Anterior cingulate cortex (tissue), 58 donors: ENCODE measurements around the gene PPM1J.
A peak's percentile ranks its signal among the peaks of the same experiment; 100 is the strongest.
"Not testable (repeated sequence)": the region's sequence is repeated elsewhere in the genome, so short reads cannot be mapped to it uniquely, and the experiment has no call there.

Experiments used
- DNase-seq, 58 donors: peaks; one replicate each; lab custom pipeline; 2025; lab: John Stamatoyannopoulos, UW

PPM1J gene, protein sequence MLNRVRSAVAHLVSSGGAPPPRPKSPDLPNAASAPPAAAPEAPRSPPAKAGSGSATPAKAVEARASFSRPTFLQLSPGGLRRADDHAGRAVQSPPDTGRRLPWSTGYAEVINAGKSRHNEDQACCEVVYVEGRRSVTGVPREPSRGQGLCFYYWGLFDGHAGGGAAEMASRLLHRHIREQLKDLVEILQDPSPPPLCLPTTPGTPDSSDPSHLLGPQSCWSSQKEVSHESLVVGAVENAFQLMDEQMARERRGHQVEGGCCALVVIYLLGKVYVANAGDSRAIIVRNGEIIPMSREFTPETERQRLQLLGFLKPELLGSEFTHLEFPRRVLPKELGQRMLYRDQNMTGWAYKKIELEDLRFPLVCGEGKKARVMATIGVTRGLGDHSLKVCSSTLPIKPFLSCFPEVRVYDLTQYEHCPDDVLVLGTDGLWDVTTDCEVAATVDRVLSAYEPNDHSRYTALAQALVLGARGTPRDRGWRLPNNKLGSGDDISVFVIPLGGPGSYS

DNA sequence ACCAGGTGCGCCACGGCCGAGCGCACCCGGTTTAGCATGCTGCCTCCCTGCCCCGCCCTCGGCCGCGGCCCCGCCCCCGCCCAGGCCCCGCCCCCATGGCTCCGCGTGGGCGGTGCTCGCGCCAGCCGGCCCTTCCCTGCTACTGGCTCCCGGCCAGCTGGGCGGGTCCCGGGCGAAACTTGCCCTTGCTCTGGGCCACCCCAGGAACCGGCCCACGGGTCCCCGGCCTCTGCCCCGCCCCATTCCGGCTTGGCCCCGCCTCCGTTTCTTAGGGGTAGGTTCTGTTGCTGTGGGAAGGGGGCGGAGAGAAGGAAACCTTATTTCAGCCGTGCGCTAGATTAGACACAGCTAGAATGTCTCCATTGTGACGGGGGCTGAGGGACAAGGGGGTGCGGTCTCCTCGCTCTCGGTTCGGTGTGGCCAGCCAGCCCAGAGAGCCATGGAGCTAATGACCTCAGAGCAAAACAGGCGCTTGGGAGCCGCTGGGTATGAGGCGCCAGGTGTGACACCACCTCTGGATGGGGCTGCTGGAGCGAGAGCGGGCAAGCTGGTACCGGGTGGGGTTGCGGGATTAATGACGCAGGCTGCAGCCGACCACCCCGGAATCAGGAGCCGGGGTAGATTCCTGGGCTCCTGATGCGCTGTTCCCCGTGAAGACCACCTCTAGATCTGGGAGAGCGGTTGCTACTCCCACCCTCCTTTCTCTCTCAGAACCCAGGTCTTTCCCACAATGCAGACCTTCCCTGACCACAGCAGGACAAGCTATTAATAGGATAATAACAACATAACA is at the start of gene PPM1J:
PPM1J (minus strand) TSS at position 69 of the 790 bp plus-strand sequence; CDS start at position 38, 31 bp downstream.
- DNase-seq: peak in 54 of 58 donors; percentile 26 to 91 (median 72)

DNA sequence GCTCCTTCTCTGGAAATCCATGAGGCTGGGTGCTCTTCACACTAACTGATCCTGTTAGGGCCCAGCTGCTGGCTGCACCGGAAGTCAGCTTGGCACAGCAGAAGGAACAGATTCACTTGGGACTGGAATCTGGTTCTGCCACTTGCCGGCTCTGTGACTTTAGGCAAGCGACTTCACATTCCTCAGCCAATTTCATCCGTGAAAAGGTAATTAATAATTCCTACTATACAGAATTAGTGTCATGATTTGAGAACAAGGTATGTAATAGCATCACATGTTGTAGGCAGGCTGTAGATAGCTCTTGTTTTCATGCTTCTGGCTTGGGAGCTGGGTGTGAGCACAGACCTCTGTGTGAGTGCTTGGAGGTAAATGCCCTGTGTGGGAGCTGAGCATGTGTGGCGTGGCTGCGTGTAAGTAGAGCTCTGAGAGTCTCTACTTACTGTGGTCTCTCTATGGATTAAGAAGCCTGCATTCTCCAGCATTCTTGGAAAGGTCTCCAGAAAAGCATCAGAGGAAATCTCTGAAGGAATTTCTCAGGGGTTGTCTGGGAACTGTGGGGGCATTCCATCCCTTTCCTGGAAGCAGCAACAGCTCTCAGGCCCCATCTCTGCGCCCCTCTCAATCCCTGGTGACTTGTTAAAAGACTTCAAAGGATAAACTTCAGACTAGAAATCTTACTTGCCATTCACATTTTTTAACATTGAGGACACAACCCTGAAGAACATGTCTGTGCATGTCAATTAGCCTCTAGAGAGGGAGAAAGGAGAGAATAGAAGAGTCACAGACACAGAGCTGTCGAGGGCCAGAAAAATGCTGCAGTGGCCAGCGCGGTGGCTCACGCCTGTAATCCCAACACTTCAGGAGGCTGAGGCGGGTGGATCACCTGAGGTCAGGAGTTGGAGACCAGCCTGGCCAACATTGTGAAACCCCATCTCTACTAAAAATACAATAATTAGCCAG is 47.7 kb upstream of the PPM1J start:
- no peak for DNase-seq

DNA sequence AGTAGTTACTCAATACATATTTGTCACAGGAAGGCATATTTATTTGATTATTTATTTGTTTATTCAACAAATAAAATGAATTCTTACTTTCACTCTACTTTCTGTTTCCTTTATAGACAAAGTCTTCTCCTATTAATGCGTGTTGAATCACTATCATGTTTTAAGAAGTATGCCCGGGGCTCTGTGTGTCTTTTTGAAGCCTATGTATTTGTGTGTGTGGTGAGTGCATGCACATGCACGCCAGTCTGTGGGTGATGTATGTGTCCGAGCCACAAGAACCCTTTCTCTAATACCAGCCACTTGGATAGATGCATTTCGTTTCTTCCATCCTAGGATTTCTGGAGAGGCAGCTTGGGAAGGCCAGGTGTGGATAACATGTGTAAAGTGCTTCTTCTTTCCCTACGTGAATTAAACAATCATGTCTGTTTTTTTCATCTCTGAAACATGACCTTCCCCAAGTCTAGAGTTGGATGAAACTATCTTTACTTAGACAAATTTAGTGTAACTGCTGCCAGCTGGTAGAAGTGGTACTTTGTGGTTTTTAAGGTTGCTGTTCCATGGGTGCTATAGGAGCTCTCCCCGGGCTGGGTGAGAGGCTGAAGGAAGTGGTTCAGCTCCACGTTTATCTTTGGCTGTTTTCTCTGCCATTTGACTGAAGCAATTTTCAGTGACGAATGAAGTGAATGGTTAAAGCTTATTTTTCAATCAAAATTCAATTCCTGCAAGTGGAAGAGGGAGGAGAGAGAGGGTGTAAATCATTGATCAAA is 46.8 kb upstream of the PPM1J start:
- DNase-seq: no peak

DNA sequence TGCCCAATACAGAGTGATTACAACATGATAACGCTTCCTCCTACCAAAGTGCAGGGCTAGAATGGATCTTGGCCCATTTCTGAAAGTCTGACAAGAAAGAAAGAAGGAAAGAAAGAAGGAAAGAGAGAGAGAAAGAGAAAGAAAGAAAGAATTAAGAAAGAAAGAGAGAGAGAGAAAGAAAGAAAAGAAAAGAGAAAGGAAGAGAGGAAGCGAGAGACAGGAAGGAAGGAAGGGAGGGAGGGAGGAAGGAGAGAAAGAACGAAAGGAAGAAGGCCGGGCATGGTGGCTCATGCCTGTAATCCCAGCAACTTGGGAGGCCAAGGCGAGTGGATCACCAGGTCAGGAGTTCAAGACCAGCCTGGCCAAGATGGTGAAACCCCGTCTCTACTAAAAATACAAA is 44.1 kb upstream of the PPM1J start:
- no peak for DNase-seq

DNA sequence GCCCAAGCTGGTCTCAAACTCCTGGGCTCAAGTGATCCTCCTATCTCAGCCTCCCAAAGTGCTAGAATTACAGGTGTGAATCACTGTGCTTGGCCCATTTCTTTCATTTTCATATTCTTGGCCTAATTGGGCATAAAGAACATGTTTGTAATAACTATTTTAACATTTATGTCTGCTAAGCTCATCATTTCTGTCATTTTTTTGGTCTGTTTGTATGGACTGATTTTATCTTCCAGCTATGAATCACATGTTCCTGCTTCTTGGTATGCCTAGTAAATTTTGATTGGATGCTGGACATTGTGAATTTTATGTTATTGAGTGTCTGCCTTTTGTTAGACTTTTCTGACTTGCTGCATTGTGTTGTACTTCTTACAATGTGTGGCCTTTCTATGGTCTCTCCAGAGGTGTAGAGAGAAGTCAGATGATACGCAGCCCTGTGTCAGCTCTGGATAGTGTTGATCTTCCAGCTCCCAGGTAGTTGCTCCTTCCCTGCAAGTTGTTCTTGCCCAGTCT is 39.0 kb upstream of the PPM1J start:
- no peak for DNase-seq

DNA sequence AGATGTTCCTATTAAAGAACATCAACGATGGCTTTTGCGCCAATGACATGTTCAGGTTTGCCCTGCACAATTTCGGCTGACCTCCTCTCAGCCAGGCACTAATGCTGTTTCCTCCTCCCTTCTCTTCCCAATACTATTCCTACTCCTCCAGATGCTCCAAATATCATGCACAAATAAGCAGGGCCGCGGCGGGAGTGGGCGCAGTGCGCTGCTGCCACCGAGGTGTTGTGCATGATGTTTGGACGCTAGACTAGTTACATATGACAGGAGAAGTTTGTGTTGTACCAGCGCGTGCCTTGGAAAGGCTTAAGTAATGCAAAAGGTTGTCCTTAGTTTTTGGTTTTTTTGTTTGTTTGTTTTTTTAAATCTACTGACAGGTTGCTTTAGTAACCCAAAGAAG is 33.3 kb upstream of the PPM1J start:
- no peak for DNase-seq

DNA sequence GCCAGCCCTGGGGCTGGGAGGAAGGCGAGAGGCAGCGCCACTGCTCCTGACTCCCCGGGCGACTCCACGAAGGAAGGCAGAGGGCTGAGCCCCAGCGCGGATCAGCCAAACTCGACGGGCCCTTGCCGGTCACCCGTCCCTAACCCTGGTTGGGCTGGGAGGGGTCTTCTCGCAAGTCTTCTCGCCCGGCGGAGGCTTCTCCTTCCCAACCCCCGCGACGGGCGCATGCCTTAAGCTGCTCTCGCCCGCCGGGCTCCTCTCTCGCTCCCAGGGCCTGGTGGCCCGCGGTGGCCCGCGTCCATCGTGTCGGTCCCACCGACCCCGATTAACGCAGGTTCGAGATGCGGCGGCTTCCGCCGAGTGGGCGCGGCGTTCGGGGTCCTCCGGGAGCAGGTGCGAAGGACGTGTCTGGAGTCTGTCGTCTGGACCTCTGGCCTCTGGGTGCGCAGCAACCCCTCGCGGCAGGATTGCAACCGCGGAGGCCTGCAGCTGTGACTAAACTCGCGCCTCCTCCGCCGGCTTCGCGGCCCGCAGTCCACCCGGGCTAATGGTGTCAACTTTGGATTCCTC is 29.0 kb upstream of the PPM1J start:
- peak in 1 of 58 donors; percentile 1 for DNase-seq

DNA sequence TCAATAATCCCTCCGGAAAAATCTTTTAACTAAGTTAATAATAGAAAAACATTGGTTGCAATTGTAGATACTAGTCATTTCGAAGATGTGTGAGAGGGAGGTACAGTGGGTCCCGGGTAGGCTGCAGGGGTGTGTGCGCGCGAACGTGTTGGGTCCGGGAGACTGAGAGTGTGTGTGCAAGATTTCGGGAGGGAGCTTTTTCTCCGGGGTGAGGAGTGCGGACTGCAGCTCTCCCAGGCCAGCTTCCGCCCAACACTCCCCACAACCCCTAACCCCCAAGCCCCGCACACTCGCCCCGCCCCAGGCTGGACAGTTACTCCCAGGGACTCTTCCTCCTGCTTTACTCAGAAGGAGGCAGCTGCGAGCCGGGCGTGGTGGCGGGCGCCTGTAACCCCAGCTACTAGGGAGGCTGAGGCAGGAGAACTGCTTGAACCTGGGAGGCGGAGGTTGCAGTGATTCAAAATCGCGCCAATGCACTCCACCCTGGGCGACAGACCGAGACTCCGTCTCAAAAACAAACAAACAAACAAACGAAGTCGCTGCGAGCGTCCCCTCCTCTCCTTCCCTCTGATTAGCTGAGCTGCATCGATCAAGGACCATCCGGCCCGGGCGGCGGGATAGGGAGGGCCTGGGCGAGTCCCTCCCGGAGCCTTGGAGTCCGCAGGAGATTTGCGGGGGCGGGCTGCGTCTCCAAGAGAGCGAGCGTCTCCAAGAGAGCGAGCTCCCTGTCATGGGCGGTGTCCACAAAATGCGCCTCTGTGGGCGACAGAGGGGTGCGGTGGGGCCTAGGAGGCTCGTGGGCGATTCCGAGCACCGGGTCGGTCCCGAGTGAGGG is 28.3 kb upstream of the PPM1J start:
- no peak for DNase-seq

DNA sequence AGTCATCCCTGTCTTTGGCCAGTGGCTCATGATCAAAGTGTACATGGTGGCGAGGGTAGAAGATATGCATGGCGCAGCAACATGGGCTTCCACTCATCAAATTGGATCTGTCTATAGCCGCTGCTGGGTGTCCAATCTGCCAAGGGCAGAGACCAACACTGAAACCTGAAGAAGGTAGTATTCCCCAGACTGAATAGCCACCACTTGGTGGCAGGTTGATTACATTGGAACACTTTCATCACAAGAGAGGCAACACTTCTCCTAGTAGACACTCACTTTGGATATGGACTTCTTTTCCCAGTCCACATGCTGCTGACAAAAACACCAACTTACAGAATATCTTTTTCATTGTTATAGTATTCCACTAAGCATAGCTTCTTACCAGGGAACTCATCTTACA is 22.4 kb upstream of the PPM1J start:
- DNase-seq: no peak

DNA sequence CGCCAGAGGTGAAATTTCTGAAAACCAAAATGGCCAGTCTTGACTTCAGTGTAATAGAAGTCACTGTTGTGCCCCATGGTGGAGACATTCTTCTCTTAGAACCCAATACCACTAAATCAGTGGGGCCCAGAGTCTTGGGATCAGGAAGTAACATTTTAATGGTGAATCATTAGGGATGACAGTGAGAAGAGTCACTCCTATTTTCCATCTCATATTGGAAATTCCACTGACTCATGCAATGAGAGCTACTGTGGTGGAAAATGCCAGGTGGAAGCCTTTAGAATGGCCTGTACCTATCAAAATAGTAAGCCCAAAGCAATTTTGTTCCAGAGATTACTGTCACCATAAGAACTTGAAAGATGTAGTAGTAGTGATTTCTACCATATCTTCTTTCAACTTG is 20.6 kb upstream of the PPM1J start:
- no peak for DNase-seq

DNA sequence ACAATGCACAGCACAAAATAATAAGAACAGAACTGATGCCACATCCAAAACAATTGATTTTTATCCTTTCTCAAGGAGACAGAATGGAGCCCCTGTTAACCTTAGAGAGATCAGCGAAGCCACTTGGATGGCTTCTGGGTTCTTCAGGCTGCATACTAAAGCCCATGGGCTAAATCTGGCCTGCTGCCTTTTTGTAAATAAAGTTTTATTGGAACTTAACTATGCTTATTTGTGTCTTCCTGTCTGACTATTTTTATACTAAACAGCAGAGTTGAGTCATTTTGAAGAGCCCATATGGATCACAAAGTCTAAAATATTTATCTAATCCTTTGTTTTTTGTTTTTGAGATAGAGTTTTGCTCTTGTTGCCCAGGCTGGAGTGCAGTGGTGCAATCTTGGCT is 16.3 kb upstream of the PPM1J start:
- no peak for DNase-seq

DNA sequence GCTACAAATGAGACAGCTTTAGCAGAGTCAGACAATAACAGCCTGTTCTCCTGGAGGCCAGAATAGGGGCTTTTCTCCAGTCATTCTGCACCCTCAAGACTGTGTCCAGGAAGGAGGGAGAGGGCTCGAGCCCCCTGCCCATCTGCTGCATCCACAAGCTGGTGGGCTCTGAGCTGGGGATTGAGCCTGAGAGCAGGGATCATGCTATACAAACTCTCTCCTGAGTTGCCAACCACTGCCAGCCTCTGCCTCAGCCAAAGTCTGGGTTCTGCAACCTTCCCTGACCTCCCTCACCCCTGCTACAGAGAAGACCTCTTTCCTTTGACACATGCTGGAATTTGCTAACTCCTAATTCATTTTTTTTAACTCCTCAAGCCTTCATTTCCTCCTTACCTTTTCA is 14.8 kb upstream of the PPM1J start:
- DNase-seq: no peak

DNA sequence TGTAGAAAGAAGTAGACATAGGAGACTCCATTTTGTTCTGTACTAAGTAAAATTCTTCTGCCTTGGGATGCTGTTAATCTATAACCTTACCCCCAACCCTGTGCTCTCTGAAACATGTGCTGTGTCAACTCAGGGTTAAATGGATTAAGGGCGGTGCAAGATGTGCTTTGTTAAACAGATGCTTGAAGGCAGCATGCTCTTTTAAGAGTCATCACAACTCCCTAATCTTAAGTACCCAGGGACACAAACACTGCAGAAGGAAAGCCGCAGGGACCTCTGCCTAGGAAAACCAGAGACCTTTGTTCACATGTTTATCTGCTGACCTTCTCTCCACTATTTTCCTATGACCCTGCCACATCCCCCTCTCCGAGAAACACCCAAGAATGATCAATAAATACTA is 13.9 kb upstream of the PPM1J start:
- not testable (repeated sequence) for DNase-seq

DNA sequence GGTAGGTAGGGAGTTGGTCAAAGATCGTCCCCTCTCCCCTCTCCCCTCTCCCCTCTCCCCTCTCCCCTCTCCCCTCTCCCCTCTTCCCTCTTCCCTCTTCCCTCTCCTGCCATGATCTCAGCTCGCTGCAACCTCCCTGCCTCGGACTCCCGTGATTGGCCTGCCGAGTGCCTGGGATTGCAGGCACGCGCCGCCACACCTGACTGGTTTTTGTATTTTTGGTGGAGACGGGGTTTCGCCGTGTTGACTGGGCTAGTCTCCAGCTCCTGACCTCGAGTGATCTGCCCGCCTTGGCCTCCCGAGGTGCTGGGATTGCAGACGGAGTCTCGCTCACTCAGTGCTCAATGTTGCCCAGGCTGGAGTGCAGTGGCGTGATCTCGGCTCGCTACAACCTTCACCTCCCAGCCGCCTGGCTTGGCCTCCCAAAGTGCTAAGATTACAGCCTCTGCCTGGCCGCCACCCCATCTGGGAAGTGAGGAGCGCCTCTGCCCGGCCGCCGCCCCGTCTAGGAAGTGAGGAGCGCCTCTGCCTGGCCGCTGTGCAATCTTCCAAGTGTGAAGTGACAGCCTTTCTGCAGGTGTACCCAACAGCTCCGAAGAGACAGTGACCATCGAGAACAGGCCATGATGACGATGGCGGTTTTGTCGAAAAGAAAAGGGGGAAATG is 13.3 kb upstream of the PPM1J start:
- not testable (repeated sequence) for DNase-seq

DNA sequence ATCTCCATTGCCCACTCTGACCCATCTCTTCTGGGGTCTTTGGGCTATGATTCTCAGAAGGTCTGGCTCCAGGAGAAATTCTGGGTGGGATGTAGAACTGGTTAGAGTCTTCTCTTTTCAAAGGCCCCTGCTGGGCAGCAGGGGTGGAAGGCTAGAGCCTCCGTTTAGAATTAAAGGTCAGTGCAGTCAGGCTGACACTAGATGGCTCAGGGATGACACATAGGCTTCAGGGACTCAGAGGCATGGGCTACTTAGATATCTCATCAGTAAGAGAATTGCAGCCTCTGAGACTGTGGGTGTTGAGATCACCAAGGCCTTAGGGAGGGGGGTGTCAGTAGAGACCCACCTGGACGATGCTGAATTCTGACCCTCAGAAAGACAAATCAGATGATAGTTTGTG is 12.6 kb upstream of the PPM1J start:
- DNase-seq: no peak

DNA sequence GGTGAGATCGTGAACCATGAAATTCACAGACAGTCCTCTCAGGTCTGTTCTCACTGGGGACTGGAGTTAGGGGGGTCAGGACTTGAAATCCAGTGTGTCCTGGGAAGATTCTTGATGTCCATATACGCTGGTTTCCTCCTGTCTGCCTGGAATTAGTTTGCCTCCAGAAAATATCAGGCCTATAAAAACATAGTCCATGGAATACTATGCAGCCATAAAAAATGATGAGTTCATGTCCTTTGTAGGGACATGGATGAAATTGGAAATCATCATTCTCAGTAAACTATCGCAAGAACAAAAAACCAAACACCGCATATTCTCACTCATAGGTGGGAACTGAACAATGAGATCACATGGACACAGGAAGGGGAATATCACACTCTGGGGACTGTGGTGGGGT is 9.1 kb upstream of the PPM1J start:
- not testable (repeated sequence) for DNase-seq

DNA sequence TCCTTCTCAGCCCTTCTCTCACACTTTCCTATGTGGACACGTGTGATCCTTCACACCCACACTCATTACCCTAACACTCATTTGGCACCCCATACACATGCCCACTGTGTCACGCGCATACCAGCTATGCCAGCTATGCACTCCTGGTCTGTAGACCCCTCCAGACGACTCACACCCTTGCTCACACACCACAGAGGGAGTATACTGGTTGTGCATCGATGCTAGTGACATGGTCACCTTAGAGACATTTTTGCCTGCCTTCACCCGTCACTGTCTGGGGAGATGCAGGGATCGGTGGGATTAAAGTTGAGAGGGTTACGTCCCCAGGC is 8.3 kb upstream of the PPM1J start:
- no peak for DNase-seq
